ENCODE measurements around the gene PGAM4.
"Not testable (repeated sequence)": the region's sequence is repeated elsewhere in the genome, so short reads cannot be mapped to it uniquely, and the experiment has no call there.

The PGAM4 gene

DNA sequence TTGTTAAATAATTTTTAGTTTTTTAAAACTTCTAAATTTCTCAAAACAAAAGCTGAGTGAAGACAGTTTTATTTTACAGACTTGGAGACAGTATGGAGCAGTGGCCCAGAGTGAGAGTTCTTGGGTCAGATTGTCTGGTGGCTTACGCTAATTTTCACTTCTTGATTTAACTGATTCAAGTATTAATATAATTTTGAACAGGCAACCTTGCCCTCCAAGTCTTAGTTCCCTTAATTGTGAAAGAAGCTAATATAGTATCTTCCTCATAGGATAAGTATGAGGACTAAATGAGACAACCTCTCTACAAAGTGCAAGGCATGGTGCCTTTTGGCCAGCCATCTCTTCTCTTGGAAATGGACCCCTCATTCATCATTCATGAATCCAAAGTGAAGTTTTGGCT lies 33.6 kb downstream of the PGAM4 start:
- TF ChIP-seq, protein P1, sequence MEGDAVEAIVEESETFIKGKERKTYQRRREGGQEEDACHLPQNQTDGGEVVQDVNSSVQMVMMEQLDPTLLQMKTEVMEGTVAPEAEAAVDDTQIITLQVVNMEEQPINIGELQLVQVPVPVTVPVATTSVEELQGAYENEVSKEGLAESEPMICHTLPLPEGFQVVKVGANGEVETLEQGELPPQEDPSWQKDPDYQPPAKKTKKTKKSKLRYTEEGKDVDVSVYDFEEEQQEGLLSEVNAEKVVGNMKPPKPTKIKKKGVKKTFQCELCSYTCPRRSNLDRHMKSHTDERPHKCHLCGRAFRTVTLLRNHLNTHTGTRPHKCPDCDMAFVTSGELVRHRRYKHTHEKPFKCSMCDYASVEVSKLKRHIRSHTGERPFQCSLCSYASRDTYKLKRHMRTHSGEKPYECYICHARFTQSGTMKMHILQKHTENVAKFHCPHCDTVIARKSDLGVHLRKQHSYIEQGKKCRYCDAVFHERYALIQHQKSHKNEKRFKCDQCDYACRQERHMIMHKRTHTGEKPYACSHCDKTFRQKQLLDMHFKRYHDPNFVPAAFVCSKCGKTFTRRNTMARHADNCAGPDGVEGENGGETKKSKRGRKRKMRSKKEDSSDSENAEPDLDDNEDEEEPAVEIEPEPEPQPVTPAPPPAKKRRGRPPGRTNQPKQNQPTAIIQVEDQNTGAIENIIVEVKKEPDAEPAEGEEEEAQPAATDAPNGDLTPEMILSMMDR (IDR thresholded peaks at IDR 0.05) = no peak
- H3K27ac ChIP-seq = no peak overlapping the region
- no peak overlapping the region for H3K4me3 ChIP-seq
- DNase-seq (ENCODE audit: low spot score) = no peak

DNA sequence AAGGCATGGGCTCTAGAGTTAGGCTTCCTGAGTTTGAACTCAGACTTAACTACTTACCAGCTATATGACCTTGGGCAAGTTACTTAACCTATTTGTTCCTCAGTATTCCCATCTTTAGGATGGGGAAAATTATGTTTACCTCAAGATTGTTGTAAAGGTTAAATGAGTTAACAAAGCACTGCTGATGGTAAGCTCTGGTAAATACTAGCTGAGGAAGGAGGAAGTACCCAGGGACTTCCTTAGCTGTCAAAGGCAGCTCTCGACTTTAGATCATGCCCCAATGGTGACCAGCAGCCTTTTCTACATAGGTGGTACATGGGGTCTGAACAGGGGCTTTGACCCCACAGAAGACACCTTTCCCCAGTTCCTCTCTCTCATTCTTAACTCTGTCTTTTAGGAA lies 38.9 kb downstream of the PGAM4 start:
- no peak for DNase-seq (ENCODE audit: low spot score)
- Histone ChIP-seq H3K4me3 (no peak overlapping the region), H3K27ac (no peak overlapping the region)
- TF ChIP-seq, protein P1 (IDR thresholded peaks at IDR 0.05) = no peak

DNA sequence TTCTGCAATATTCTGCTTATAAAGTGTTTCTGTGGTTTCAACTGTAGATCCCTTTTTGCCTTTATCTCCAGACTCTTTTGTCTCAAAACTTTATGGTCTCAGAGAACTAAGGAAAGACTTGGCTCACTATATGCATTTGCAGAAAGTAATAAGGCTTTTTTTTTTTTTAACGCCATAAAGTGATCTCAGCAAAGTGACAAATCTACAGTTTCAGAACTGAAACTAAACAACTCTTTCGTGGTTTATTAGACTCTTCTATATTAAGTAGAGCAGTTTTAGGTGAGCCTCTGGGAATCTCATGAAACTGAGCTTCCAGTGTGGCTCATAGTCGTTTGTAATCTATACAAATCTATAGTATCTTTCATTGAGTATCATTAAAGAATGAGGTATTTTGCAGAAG lies 43.7 kb downstream of the PGAM4 start:
- Histone ChIP-seq H3K4me3 (no peak overlapping the region), H3K27ac (no peak overlapping the region)
- TF ChIP-seq, protein P1 (IDR thresholded peaks at IDR 0.05) = no peak
- no peak for DNase-seq (ENCODE audit: low spot score)

DNA sequence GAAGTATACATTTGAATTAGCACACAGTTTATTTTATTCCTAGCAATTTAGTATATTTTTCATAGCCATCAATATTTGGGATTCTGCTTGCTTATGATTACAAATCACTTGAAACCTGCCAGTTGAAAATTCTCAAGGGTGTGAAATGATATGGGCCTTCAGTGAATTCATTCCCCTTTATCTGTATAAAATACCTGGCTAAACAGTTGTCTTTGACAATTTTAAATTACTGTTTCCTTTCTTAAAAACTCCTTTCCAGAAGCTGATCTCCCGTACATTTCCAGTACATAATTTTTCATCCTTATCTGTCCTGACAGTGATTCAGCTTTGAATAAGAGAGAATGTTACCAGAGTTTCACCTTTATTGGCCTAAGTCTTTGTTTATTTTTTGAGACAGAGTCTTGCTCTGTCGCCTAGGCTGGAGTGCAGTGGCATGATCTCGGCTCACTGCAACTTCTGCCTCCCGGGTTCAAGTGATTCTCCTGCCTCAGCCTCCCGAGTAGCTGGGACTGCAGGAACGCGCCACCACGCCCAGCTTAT lies 45.0 kb downstream of the PGAM4 start:
- TF ChIP-seq, protein P1 (IDR thresholded peaks at IDR 0.05) = no peak
- Histone ChIP-seq H3K4me3 (no peak overlapping the region), H3K27ac (no peak overlapping the region)
- DNase-seq (ENCODE audit: low spot score) = no peak

DNA sequence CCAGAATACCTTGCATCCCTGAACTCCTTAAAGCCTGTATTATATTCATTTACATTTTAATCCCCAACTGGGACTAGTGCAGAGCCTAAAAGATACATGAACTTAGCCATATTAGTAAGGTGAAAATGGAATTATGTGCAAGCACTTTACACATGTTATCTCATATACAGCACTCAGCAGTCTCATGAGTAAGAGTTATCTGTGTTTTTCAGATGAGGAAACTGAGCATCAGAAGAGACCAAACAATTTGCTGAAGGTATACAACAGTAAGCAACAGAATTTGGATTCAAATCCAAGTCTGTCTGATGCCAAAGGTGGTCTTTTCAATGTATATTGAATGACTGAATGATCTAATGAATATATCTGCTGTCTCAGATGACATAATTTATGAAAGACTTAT lies 46.7 kb downstream of the PGAM4 start:
- no peak for DNase-seq (ENCODE audit: low spot score)
- H3K4me3 ChIP-seq = no peak overlapping the region
- H3K27ac ChIP-seq = no peak overlapping the region
- TF ChIP-seq, protein P1 (IDR thresholded peaks at IDR 0.05) = no peak

DNA sequence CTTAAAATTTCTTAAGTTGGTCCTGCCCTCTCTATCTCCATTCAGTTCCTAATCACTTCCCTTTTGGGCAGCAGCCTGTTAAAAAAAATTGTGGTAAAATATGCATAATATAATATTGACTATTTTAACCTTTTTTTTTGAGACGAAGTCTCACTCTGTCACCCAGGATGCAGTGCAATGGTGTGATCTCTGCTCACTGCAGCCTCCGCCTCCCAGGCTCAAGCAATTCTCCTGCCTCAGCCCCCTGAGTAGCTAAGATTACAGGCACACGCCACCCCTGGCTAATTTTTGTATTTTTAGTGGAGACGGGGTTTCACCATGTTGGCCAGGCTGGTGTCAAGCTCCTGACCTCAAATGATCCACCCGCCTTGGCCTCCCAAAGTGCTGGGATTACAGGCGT lies 50.1 kb downstream of the PGAM4 start:
- H3K4me3 ChIP-seq; DNase-seq (ENCODE audit: low spot score); H3K27ac ChIP-seq: not testable (repeated sequence)

DNA sequence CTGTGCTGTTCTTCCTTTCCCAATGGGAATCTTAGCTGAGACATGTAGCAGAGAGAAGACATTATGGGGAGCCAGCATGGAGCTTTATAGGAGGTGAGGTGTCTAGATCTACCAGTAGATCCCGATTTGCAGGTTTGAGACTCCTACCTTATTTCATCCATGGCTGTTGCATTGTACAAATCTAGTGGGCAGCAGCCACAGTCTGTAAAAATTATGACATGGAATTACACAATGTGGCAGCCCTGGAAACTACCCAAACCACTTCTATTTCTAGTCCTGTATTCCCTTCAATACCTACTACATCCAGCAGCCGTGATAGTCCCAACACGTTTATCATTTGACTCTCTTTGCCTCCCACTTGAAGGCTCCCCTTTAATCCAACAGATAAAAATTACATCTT lies 50.9 kb downstream of the PGAM4 start:
- Histone ChIP-seq H3K27ac (no peak overlapping the region), H3K4me3 (no peak overlapping the region)
- no peak for DNase-seq (ENCODE audit: low spot score)
- TF ChIP-seq, protein P1 (IDR thresholded peaks at IDR 0.05) = no peak

Measured in coronary artery (tissue), 2 donors.